B cell (primary cell): ENCODE measurements around the gene DCTN3. TPM values are rescaled to one million over a fixed set of nuclear protein-coding genes. Genes with fewer than 3 reads are reported as not detected.

Experiments
- ATAC-seq: fragments of 200-7000 bp; cut with Tn5 transposase; one replicate; pipeline ENCODE4 v1.10.0; 2021; ENCODE audit warnings: low read depth, mild to moderate bottlenecking, moderate number of reproducible peaks, moderate library complexity
- CTCF ChIA-PET: fragments of 350-600 bp; sonication (Branson Sonifier 250); formaldehyde crosslinking; loops from one replicate; lab custom pipeline; 2021; ENCODE audit warnings: antibody characterized with exemption, inconsistent platforms; lab: Charles Lee
- POLR2A ChIA-PET: fragments of 350-600 bp; sonication (Branson Sonifier 250); formaldehyde crosslinking; loops from one replicate; lab custom pipeline; 2021; ENCODE audit warnings: antibody characterized with exemption; lab: Charles Lee
- DNase-seq: peaks from one replicate; pipeline ENCODE4 v3.0.0; 2013
- H2AFZ ChIP-seq: 2 replicates; pipeline ENCODE4 v1.6.1; 2012; ENCODE audit warnings: mild to moderate bottlenecking, low read depth, low read length; ENCODE audit not compliant: insufficient read depth, poor library complexity, severe bottlenecking
- H3K27ac ChIP-seq, 2 donors: 1 replicate in 1 of 2; 2 replicates in 1 of 2; pipeline ENCODE4 v1.5.1; 2012 to 2013; ENCODE audit warnings: low read length in 2 of 2, mild to moderate bottlenecking in 2 of 2, moderate library complexity in 1 of 2
- H3K27me3 ChIP-seq, 4 experiments: fragments of 200-600 bp in 1 of 4; sonication (generic) in 1 of 4; replicated peaks in 1 of 4; 1 replicate in 2 of 4; 2 replicates in 2 of 4; pipeline versions ENCODE4 v1.6.1 to v1.7.0; 2013 to 2016; ENCODE audit warnings: low read length in 3 of 4, mild to moderate bottlenecking in 2 of 4, mixed read lengths in 1 of 4, moderate library complexity in 1 of 4; ENCODE audit not compliant: insufficient read depth in 4 of 4, control insufficient read depth in 3 of 4; ENCODE audit errors: control extremely low read depth in 1 of 4
- H3K36me3 ChIP-seq, 2 experiments: replicated peaks in 1 of 2; 1 replicate in 1 of 2; 2 replicates in 1 of 2; pipeline versions ENCODE4 v1.6.1 to v1.7.1; 2013; ENCODE audit warnings: low read length in 1 of 2; ENCODE audit not compliant: insufficient read depth in 2 of 2, control insufficient read depth in 1 of 2; ENCODE audit errors: control extremely low read depth in 1 of 2, extremely low read depth in 1 of 2
- H3K4me1 ChIP-seq, 2 donors: fragments of 200-600 bp in 1 of 2; sonication (generic) in 1 of 2; 1 replicate in 1 of 2; 2 replicates in 1 of 2; pipeline versions ENCODE4 v1.5.1 to v1.6.1; 2013 to 2017; ENCODE audit warnings: low read length in 2 of 2; ENCODE audit not compliant: control insufficient read depth in 2 of 2, insufficient read depth in 2 of 2
- H3K4me2 ChIP-seq: replicated peaks from 2 replicates; pipeline ENCODE3; 2012; ENCODE audit warnings: mild to moderate bottlenecking, low read depth, low read length; ENCODE audit not compliant: poor library complexity, severe bottlenecking
- H3K4me3 ChIP-seq, 5 experiments: fragments of 200-600 bp in 1 of 5; sonication (generic) in 1 of 5; 1 replicate in 3 of 5; 2 replicates in 2 of 5; pipeline versions ENCODE4 v1.5.1 to v1.7.0; 2011 to 2016; ENCODE audit warnings: low read length in 4 of 5, mild to moderate bottlenecking in 4 of 5, low read depth in 2 of 5, control low read depth in 1 of 5, moderate library complexity in 1 of 5; ENCODE audit not compliant: insufficient read depth in 1 of 5; ENCODE audit errors: control extremely low read depth in 1 of 5, extremely low read depth in 1 of 5
- H3K79me2 ChIP-seq: fragments of 200-600 bp; sonication (generic); one replicate; pipeline ENCODE4 v1.6.0; 2016; ENCODE audit warnings: low read length; ENCODE audit not compliant: control insufficient read depth, insufficient read depth
- H3K9ac ChIP-seq: fragments of 200-600 bp; sonication (generic); 2 replicates; pipeline ENCODE4 v1.6.1; 2017; ENCODE audit warnings: mild to moderate bottlenecking, low read length, moderate library complexity
- H3K9me3 ChIP-seq, 3 donors: one replicate each; pipeline versions ENCODE4 v1.6.1 to v1.7.1; 2013; ENCODE audit warnings: low read length in 2 of 3; ENCODE audit not compliant: control insufficient read depth in 2 of 3, insufficient read depth in 1 of 3; ENCODE audit errors: control extremely low read depth in 1 of 3
- H4K20me1 ChIP-seq: 2 replicates; pipeline ENCODE4 v1.6.0; 2012; ENCODE audit warnings: mild to moderate bottlenecking, low read length; ENCODE audit not compliant: insufficient read depth, control insufficient read depth, poor library complexity, severe bottlenecking
- H3K27ac Mint-ChIP-seq: one replicate; pipeline ENCODE4 v1.8.0; 2021; ENCODE audit warnings: mixed read lengths
- H3K27me3 Mint-ChIP-seq: one replicate; pipeline ENCODE4 v1.8.0; 2021; ENCODE audit warnings: mixed read lengths
- H3K4me1 Mint-ChIP-seq: one replicate; pipeline ENCODE4 v1.8.0; 2021; ENCODE audit warnings: mixed read lengths
- H3K4me3 Mint-ChIP-seq: one replicate; pipeline ENCODE4 v1.8.0; 2021; ENCODE audit warnings: mixed read lengths
- H3K9me3 Mint-ChIP-seq: one replicate; pipeline ENCODE4 v1.8.0; 2022; ENCODE audit warnings: mixed read lengths; ENCODE audit not compliant: insufficient read depth
- CTCF ChIP-seq: fragments of 200-600 bp; IDR thresholded peaks from one replicate; pipeline ENCODE4 v1.8.0; 2022; ENCODE audit warnings: antibody characterized with exemption, mild to moderate bottlenecking
- EZH2 ChIP-seq: IDR thresholded peaks from 2 replicates; pipeline ENCODE4 v1.6.1; 2012; ENCODE audit warnings: borderline replicate concordance, low read depth, mild to moderate bottlenecking, moderate library complexity, low read length; ENCODE audit not compliant: insufficient read depth, poor library complexity, severe bottlenecking
- WGBS: methylation state at CpG from one replicate; pipeline ENCODE4 v1.1.5; 2013; ENCODE audit warnings: missing lambda C conversion rate; ENCODE audit not compliant: insufficient coverage; 5-methylcytosine and 5-hydroxymethylcytosine counted together
- intact Hi-C: fragments of 100-400 bp; cut with micrococcal nuclease; formaldehyde crosslinking; loops from one replicate; pipeline ENCODE4 v1.10.0; 2022
- polyA plus RNA-seq: library from polyadenylated mRNA; depleted of rRNA; stranded (reverse); fragments of >200 nt; gene quantifications from 2 replicates; pipeline ENCODE4 v1.2.3, GENCODE V29; 2012
- total RNA-seq, 2 donors: library from RNA; stranded (reverse); fragments of 120-200 nt in 1 of 2; gene quantifications; 1 replicate in 1 of 2; 2 replicates in 1 of 2; pipeline versions ENCODE4 v1.2.3 to v1.2.4, GENCODE V29; 2013 to 2022

Gene DCTN3
- total and polyA plus RNA-seq, 2 donors (not counting 1 experiment from before 2014, with no cell fraction given), result 48.2 to 75.0 TPM

DNA sequence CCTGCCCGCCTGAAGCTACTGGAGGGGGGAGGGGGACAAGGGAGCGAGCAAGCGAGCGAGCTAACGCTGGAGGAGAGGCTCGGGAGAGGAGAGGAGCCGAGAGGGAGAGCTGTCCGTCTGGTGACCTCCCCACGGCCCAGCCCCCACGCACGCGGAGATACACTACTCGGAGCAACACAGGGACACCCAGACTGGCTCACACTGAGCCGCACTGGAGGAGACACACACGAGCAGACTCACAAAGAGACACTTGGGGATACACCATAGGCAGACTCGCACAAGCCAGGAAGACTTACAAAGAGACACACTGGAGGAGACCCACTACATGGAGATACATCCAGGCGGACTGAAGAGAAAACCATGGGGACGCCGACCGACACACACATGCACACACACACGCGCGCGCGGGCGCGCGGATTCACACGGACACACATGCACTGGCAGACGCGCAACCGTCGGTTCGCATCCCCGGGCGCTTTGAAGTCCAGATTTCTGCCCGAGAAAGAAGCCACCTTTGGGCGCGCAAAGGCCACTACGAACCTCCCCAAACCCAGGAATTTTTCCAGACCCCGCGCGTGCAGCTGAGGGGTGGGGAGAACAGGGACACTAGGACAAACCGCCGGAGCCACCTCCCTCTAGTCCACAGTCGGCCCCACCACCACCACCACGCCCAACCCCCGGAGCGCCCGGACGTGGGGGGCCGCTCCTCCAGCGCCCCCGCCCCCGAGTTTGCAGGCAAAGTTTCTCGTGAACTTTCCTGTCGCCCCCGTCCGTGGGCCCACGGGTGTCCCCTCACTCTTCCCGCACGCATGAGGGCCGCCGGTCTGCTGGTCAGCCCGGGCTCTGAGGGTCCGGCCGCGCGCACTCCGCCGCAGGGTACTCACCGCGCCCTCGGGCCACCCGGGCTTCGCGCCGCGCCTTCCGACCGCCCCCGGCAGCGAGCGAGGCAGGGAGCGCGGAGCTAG is 31.3 kb downstream of the DCTN3 start:
- peak; percentile 37 for DNase-seq
- Histone ChIP-seq H3K9me3 (peaks cover 0 to 28% (median 0%) of the 10 kb centered on the region in 3 donors), H3K9ac (no peak overlapping the region), H3K36me3 (no peaks in the 10 kb centered on the region), H3K27me3 (peaks cover 0 to 92% (median 64%) of the 10 kb centered on the region in 4 experiments), H3K27ac (no peak overlapping the region), H3K4me3 (peak overlapping the region in 1 of 5 experiments; percentile 73), H2AFZ (no peak overlapping the region), H3K4me2 (peak overlapping the region; percentile 99), H4K20me1 (no peaks in the 10 kb centered on the region), H3K79me2 (no peaks in the 10 kb centered on the region), H3K4me1 (peaks cover 46 to 49% of the 10 kb centered on the region in 2 donors)
- WGBS, result 5% methylated on average over 79 of the region's 86 CpGs
- Mint-ChIP-seq H3K4me3 (peak overlapping the region; percentile 81), H3K27me3 (peaks cover 83% of the 10 kb centered on the region), H3K27ac (no peak overlapping the region), H3K4me1 (peaks cover 40% of the 10 kb centered on the region), H3K9me3 (no peaks in the 10 kb centered on the region)
- CTCF ChIA-PET, result interaction anchor here (1.5 kb wide), 1 partner anchor 151 kb away, joined by 3 read pairs; no protein-coding TSS in a partner anchor
- ATAC-seq, result no peak
- POLR2A ChIA-PET, result no interaction called here
- intact Hi-C loops, result no loop called here
- TF ChIP-seq CTCF (no peak), EZH2 (no peak)

DNA sequence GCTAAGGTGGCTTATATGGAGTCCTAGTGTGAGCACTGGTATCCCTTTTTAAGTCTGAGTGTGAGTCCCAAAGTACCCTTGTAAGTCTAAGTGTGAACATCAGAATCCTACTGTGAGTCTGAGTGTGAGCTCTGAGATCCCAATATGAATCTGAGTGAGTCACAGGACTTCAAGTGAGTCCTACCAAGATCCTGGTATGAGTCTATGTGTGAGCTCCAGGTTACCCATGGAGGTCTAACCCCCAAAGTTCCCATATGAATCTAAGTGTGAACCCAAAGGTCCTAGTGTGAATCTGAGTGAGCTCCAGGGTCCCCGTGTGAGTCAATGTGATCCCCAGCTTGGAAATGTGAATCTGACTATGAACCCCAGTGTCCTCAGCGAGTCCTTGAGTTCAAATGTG is 33.0 kb downstream of the DCTN3 start:
- 48% methylated on average over 2 of the region's 2 CpGs for WGBS
- no peak overlapping the region for H3K4me3 Mint-ChIP-seq

More for the DNA sequence above, 33.0 kb downstream of the DCTN3 start:
- H3K9me3 ChIP-seq, result peaks cover 0 to 28% (median 0%) of the 10 kb centered on the region in 3 donors
- H2AFZ ChIP-seq, result no peak overlapping the region
- H3K27ac ChIP-seq, result no peak overlapping the region
- H3K4me2 ChIP-seq, result no peak overlapping the region
- peaks cover 35% of the 10 kb centered on the region for H3K4me1 Mint-ChIP-seq
- H3K36me3 ChIP-seq, result no peaks in the 10 kb centered on the region
- H3K79me2 ChIP-seq, result no peaks in the 10 kb centered on the region
- POLR2A ChIA-PET, result no interaction called here
- no peak for TF ChIP-seq CTCF
- CTCF ChIA-PET, result interaction anchor here (0.6 to 0.9 kb wide), 3 partner anchors 12 to 1435 kb away, joined by 3 to 4 read pairs (median 3); no protein-coding TSS in a partner anchor
- H3K9ac ChIP-seq, result no peak overlapping the region
- intact Hi-C loops, result no loop called here
- H4K20me1 ChIP-seq, result no peaks in the 10 kb centered on the region
- peaks cover 37 to 39% of the 10 kb centered on the region in 2 donors for H3K4me1 ChIP-seq
- ATAC-seq, result no peak
- H3K9me3 Mint-ChIP-seq, result no peaks in the 10 kb centered on the region
- DNase-seq, result no peak
- no peak overlapping the region for H3K4me3 ChIP-seq
- peaks cover 0 to 89% (median 54%) of the 10 kb centered on the region in 4 experiments for H3K27me3 ChIP-seq
- H3K27me3 Mint-ChIP-seq, result peaks cover 84% of the 10 kb centered on the region
- H3K27ac Mint-ChIP-seq, result no peak overlapping the region
